HPDE6-E6E7 (cell line): Measurements from ENCODE around the gene METTL14.

Experiments
- DNase-seq: peaks from one replicate; pipeline ENCODE4 v3.0.0; 2011; ENCODE audit warnings: missing footprints; ENCODE audit errors: extremely low spot score

METTL14 gene

GRCh38 chr4:118759481-118759880 is 74.3 kb downstream of the METTL14 start:
- no peak for DNase-seq

GRCh38 chr4:118760092-118760491 is 74.9 kb downstream of the METTL14 start:
- no peak for DNase-seq

GRCh38 chr4:118760493-118760892 is 75.3 kb downstream of the METTL14 start:
- no peak for DNase-seq

- DNase-seq, result no peak
Observed at GRCh38 chr4:118761397-118762016, 76.3 kb downstream of the METTL14 start.

GRCh38 chr4:118762155-118762554 is 77.0 kb downstream of the METTL14 start:
- DNase-seq, result no peak

- no peak for DNase-seq
Observed at GRCh38 chr4:118762730-118763477, 77.7 kb downstream of the METTL14 start.
